KG1 (cell line): ENCODE measurements around the gene ISCU.

Experiments used
- DNase-seq: peaks from one replicate; lab custom pipeline; 2025; lab: John Stamatoyannopoulos, UW

Gene ISCU

DNA sequence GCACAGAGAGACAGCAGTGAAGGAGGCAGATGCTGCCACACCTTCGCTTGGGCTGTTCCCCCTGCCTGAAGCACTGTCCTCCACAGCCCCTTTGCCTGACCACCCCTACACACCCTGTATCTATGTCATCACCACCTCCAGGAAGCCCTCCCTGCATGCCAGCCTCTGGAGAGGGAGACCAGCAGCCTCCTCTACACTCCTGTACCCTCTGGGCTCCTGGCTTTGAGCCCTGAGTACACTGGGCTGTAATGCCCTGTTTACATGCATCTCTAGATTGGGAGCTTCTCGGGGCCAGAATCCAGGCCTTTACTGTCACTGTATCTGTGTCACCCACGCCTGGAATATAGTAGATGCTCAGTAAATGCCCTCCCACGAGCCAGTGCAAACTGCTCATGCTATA, 41.3 kb downstream of the ISCU start:
- no peak for DNase-seq

DNA sequence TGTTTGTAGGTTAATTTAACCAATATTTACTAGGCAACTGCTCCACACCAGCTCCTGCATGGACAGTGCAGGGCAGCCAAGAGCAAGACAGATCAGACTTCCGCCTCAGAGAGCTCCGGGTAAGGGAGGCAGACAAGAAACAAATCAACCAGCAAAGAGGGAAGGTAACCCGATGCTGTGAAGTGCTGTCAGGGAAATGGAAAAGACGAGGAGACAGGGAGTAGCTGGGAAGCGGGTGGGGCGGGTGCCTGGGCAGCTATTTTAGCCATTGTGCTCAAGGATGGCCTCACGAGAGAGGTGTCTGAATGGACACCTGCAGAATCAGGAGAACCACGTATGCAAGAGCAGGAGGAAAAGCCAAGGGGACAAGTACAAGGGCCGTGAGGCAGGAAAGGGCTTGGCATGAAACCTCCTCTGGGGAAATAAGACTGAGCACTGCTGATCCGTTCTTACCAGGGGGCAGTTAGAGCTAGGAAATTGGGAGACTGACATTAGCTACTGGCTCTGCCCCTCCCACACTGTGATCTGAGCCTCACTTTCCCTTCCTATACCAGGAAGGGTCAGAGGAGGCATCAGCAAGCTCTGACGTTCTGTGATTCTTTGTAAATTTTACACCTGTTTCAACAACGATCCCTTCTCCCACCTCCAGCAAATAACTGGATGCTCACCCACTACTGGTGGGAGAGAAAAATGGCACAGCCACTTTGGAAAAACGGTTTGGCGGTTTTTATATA, 42.0 kb downstream of the ISCU start:
- no peak for DNase-seq

DNA sequence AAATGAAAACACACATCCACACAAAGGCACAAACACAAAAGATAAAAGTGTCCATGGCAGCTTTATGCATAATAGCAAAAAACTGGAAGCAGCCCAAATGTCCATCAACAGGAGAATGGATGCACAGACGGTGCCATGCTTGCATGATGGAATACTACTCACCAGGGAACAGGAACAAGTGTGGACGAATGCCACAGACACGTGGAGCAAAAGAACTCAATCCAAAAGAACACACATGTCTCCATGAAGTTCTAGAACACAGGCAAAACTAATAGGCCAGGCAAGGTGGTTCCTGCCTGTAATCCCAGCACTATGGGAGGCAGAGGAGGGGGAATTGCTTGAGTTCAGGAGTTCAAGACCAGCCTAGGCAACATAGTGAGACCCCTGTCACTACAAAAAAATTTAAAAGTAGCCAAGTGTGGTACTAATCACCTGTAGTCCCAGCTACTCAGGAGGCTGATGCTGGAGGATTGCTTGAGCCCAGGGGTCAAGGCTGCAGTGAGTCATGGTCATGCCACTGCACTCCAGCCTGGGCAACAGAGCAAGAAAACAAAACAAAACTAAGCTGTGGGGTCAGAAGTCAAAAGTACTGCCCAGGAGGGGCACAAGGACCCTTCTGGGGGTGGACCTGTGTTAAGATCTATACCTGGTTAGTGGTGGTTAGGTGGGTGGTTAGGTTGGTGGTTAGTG, 42.7 kb downstream of the ISCU start:
- DNase-seq = no peak

DNA sequence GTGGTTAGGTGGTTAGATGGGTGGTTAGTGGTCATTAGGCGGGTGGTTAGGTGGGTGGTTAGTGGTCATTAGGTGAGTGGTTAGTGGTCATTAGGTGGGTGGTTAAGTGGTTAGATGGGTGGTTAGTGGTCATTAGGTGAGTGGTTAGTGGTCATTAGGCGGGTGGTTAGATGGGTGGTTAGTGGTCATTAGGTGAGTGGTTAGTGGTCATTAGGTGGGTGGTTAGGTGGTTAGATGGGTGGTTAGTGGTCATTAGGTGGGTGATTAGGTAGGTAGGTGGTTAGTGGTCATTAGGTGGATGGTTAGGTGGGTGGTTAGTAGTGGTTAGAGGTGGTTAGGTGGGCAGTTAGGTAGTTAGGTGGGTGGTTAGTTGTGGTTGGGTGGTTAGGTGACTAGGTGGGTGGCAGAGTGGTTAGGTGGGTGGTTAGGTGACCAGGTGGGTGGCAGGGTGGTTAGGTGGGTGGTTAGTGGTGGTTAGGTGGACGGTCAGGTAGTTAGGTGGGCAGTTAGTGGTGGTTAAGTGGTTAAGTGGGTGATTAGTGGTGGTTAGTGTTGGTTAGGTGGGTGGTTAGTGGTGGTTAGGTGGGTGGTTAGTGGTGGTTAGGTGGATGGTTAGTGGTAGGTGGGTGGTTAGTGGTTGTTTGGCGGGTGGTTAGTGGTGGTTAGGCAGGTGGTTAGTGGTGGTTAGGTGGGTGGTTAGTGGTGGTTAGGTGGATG, 43.5 kb downstream of the ISCU start:
- no peak for DNase-seq

DNA sequence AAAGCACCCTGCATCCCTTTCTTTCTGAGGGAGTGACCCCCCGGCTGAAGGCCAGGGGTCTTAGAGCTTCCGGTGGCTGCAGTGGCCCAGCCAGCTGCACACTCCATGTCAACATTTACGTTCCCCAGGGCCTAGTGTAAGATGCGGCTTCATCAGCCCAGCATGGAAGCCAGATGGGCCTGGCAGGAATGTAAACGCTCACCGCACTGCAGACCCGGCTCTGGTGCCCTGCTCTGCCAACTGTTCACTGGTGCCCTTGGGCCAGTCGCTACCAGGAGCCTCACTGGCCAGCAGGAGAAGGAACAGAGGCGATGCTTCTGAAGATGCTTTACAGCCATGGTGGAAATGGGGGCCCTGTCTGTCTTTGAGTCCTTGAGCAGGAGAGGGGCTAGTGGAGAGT, 44.1 kb downstream of the ISCU start:
- DNase-seq = no peak

DNA sequence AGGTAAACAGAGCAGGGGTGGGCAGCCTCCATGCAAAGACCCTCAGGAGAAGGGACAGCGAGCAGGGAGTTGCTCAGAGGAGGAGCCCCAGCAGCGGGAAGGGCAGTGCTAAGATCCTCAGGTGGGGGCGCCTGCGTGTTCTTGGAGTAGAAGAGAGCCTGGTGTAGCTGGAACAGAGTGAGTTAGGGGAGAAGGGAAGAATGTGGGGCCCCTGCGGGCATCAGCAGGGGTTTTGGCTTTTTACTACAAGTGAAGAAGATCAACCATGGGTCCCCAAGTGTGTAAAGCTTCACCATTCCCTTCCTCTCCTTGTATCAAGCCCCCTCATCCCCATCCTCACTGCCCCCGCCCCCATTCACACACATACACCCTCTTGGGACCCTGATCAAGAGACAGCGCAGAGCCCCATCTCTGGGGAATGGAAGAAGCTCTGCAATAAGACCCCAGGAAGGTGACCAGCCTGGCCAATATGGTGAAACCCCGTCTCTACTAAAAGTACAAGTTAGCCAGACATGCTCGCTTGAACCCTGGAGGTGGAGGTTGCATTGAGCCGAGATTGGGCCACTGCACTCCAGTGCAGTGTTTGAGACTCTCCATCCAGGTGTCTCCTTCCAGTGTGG, 45.7 kb downstream of the ISCU start:
- DNase-seq = no peak

DNA sequence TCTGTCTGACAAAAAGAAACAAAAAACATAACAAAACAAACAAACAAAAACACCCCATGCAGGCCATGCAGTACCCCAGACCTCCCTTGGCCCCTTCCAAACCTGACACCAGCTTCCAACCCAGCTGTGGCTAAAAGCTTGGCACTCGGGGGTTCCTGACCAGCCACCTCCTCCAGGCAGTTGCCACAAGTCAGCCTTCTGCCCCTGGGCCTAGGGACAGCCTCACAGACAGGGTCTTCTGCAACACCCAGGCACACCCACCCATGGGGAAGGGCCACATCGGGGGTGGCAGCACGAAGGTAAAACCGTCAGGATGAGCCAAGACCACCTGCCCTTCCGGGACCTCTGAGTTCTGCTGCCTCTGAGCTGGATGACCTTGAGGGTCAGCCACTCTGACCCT, 46.2 kb downstream of the ISCU start:
- no peak for DNase-seq

DNA sequence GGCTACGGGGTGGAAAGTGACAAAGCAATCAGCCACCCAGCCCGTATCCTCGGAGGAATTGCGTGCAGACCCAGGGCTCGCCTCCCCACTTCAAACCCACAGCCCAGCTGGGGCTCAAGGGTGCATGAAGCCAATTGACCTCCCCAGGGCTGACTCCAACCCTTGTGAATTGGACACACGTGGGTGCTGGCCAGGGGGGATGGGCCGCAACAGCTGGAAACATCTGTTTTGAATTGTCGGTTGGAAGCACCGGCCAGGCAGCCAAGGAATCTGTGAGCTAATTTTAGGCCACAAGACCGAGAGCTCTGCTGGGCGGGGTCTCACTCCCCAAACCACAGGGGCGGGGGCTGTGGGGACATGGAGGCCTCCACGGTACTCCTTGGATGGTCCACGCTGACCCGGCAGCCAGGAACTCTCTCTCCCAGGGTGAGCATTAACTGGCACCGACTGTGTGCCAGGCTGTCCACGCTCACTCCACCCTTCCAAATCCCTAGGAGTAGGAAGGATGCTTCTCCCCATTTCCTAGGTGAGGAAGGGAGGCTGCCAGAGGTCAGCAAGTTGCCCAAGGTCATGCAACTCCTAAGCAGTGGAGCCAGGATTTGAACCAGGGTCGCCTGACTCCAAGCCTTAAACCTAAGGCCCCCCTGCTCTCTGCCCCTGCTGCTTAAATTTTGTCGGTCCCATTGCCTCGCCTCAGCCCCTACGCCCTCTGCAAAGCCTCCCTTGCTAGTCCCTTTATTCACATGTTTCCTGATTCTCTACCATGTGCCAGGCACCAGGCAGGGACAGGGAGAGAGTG, 47.3 kb downstream of the ISCU start:
- no peak for DNase-seq

DNA sequence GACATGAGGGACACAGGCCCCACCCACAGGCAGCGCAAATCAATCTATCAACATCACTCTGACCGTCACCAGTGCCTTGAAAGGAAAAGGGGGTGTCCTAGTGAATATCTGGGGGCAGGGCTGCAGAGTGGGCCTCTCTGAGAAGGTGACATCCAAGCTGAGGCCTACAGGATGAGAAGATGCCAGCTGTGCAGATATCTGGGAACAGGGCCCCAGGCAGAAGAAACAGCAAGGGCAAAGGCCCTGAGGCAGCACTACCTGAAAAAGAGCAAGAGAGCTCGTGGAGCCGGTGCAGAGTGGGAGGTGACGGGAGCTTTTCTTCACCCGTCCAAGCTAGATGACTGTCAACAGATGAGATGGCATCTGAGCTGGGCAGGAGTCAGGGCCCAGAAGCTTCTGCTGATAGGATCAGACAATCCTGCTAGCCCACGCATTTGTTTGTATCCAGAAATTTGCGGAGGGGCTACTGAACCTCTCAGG, 48.0 kb downstream of the ISCU start:
- DNase-seq = no peak

DNA sequence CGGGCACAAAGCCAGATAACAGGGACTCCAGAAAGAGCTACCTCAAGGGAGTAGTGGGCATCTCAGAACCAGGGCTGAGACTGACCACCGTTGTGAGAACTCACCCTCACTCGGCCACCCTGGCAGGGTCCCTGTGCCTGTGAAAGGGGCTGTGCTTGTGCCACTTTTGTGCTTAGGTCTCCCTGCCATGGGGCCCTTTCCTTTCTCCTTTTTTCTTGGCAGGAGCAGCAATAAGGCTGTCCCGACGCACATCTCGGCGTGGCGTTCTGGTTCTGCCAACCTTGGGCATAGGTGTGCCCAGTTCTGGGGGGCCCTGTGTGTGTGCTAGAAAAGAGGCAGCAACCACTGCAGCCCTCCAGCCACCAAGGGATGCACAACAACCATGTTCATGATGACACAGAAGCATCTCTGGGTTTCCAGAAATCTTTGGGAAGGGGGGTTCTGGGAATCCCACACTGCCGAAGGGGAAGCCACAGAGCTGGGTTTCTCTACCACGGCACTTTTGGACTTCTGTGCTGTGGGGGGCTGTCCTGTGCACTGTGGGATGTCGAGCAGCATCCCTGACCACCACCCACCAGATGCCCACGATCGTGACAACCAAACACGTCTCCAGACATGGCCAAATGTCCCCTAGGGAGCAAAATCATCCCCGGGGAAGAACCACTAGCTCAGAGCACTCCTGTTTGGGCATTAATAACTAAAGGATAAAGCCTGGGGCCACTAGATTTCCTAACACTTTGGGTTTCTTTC, 48.6 kb downstream of the ISCU start:
- no peak for DNase-seq

DNA sequence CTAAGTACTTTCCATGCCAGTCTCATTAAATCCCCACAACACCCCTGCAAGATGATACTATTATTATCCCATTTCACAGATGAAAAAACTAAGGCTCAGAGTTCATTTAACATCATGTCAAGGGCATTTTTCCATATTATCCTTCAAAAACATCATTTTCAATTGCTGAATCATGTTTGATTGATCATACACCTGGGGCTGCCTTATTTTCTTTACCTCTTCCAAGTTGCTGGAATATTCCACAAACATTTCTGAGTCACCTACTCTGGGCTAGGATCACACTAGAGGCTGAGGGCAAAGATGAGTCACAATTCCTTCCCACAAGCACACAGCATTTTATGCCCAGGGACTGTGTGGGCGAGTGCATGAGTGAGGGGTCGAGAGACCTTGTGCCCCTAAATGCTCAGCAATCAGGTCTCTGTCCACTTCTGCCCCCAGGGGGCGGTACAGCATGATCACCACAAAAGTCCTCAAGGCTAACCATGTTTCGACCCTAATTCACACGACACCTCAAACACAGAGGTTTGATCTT, 49.6 kb downstream of the ISCU start:
- DNase-seq = peak; percentile 30

DNA sequence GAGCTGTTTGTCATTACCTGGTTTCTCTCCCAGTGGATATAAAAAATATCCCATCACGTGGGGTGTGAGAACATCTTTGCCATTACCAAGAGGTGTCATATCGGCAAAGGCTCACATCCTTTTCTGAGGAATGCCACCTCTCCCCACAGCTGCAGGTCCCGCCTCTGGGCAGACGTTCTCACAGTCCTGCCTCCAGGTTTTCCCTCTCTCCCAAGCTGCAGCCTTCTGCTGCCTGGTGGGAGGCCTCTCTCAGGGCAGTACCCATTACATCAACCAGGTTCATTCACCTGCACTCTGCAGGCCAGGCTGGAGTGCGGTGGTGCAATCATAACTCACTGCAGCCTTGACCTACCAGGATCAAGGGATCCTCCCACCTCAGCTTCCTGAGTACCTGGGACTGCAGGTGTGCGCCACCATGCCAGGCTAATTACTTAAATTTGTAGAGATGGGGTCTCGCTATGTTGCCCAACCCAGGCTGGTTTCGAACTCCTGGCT, 50.4 kb downstream of the ISCU start:
- DNase-seq = no peak

DNA sequence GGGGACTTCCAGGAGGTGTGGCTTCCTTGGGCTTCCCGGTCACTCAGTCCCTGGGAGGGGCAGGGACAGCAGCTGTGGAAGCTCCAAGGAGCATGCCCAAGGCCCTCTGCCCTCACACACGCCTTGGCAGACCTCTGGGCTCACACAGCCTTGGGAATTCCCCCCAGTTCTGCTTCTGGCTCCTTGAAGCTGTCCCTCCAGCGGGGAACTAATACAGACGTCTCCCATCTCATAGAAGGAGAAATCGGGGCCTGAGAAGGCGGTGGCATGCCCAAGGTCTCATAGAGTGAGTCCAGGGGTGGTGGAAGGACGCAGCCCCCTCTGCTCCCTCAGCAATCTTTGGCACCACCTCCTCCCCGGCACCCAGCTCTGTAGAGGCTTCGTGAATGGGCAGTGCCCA, 51.2 kb downstream of the ISCU start:
- no peak for DNase-seq

DNA sequence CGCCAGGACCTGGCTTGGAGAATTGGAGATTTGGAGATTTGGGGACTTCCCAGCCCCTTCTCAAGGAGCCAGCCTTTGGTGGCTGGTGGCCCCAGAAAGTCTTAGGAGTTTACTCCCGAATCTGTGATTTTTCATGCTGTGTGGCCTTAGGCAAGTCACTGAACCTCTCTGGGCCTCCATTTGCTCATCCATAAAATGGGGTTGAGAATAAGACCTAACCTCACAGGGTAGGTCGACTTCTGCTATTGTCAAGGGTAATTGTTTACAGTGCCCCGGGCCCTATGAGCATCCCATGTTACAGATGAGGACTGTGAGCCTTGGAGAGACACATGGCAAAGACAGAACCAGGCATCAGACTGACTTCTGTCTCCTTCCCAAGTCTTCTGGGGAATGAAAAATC, 51.6 kb downstream of the ISCU start:
- no peak for DNase-seq

DNA sequence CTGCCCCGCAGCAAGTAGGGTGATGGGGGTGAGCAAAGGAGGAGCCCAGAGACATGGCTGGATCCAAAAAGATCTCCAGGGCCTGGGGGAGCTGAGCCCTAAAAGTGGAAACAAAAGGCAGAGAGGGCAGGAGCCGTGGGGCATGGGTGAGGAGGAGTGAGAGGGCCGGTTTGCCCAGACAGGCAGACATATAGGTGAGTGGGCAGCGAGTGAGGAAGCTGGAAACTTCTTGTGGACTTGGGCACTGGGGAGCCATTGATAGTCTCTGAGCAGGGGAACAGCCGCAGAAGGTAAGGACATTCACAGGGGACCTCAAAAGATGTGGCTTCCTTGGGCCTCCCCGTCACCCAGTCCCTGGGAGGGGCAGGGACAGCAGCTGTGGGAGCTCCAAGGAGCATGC, 52.2 kb downstream of the ISCU start:
- DNase-seq = no peak

DNA sequence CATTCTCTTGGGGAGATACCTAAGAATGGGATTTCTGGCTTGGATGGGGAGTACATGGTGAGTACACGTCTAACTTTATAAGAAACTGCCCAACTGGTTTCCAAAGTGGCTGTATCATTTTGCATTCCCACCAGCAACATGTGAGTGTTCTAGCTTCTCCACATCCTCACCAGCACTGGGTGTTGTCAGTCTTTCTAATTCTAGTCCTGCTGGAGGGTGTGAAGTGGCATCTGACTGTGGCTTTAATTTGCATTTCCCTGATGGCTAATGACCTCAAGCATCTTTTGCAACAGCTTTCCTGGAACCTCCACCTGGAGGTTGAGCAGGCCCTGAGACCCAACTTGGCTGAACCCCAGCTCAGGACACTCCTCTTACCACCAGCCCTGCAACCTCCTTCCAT, 53.5 kb downstream of the ISCU start:
- DNase-seq = no peak

DNA sequence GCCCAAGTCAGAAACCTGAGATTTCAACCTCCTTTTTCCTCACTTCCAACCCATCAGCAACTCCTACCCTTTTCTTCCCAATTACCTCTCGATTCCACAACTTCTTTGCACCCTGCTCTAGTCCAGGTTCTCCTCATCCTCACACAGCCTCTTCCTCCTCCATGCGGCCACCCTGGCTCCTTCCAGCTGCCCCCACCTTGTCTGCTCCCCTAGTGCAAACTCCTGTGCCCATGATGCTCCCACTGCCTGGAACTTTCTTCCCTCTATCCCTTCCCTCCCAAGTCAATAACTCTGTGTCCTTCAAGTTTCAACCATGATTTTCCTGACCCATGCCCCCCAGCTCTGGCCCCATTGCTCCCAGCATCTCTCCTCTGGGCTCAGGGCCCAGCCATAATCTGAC, 54.0 kb downstream of the ISCU start:
- no peak for DNase-seq

DNA sequence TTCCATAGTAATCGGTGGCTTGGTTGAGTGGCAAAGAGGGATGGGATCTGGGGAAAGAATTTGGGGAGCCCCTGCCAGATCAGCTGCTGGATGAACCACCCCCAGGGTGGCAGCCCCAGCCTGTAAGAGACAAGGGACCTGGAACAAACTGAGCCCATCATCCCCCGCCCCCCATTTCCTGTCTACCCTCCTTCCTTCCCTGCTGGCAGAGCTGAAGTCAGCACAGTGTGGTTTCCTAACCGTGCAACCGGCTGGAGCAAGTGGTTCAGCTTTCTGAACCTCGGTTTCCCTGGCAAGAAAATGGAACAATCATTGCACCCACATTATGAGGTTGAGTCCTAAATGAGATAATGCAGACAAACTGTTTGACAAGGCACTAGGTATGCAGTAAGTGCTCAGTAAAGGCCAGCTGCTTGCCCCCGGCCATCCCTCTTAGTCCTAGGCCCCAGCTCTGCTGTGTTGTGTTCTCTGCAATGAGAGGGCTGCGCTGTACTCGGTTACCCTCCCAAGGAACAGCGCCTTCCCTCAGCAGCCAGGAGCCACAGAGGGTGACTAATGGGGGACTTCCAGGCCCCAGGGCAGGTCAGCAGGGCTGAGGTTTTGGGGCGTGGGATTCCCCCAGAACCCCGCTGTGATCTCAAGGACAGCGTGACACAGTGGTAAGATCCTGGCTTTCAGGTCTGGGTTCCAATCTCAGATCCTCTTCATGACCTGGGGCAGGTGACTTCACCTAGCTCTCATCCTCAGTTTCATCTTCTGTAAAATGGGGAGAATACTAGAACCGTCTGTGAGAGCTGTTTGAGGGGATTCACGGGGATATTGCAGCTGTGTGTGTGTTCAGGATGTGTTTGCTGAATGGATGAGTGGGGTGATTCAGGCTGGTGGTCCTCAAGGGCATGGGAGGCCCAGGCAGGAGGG, 54.8 kb downstream of the ISCU start:
- DNase-seq = peak; percentile 38
